GM12878 (cell line): ENCODE data around the gene ABHD14A. TPM values are rescaled to one million over a fixed set of nuclear protein-coding genes. Genes with fewer than 3 reads are reported as not detected.

Experiments
- IRF5 ChIP-seq: fragments of 450-650 bp; IDR thresholded peaks from 2 replicates; pipeline ENCODE4 v1.6.1; 2017; ENCODE audit warnings: borderline replicate concordance
- MAX ChIP-seq: IDR thresholded peaks from 2 replicates; pipeline ENCODE4 v1.6.1; 2012; ENCODE audit warnings: low read depth, low read length, improper control_type of control experiment
- NR2C1 ChIP-seq: fragments of 450-650 bp; IDR thresholded peaks from 2 replicates; pipeline ENCODE4 v1.6.1; 2017; ENCODE audit warnings: antibody characterized with exemption, mild to moderate bottlenecking, moderate library complexity
- PAX5 ChIP-seq: IDR thresholded peaks from 2 replicates; pipeline ENCODE4 v1.6.1; 2011; ENCODE audit warnings: low read depth, low read length, borderline replicate concordance
- SPI1 ChIP-seq: IDR thresholded peaks from 2 replicates; pipeline ENCODE4 v1.6.1; 2011; ENCODE audit warnings: low read depth, mild to moderate bottlenecking, low read length, moderate library complexity, borderline replicate concordance; ENCODE audit not compliant: insufficient read depth
- STAT3 ChIP-seq: IDR thresholded peaks from 2 replicates; pipeline ENCODE4 v1.6.1; 2011; ENCODE audit warnings: low read depth, low read length, improper control_type of control experiment
- TAF1 ChIP-seq: IDR thresholded peaks from 2 replicates; pipeline ENCODE4 v1.6.1; 2011; ENCODE audit warnings: mild to moderate bottlenecking, low read depth, low read length, borderline replicate concordance
- TCF12 ChIP-seq: IDR thresholded peaks from 2 replicates; pipeline ENCODE4 v1.6.1; 2011; ENCODE audit warnings: low read depth, mild to moderate bottlenecking, low read length
- YY1 ChIP-seq: IDR thresholded peaks from 2 replicates; pipeline ENCODE4 v1.6.1; 2011; ENCODE audit warnings: low read depth, mild to moderate bottlenecking, low read length
- ZBTB40 ChIP-seq: fragments of 450-650 bp; IDR thresholded peaks from 2 replicates; pipeline ENCODE4 v1.6.1; 2016; ENCODE audit warnings: mild to moderate bottlenecking, moderate library complexity, borderline replicate concordance
- ZNF207 ChIP-seq: fragments of 450-650 bp; IDR thresholded peaks from 2 replicates; pipeline ENCODE4 v1.6.1; 2014; ENCODE audit warnings: antibody characterized with exemption, mild to moderate bottlenecking, borderline replicate concordance
- polyA plus RNA-seq, 11 experiments: library from polyadenylated mRNA; depleted of rRNA in 4 of 11; unstranded in 6 of 11; stranded (reverse) in 5 of 11; fragments of >200 nt; fragmentation: Nextera tagmentation in 4 of 11; fragmentation: Illumina TruSeq in 1 of 11; extraction: Ambion mirVana in 4 of 11; extraction: Trizol in 1 of 11; gene quantifications; 1 replicate in 1 of 11; 2 replicates in 10 of 11; pipeline versions ENCODE4 v1.2.1 to v1.2.3, GENCODE V29; 2011 to 2016; ENCODE audit warnings: inconsistent platforms in 2 of 11, missing spikeins in 2 of 11, low read depth in 1 of 11
- total RNA-seq, 4 experiments: library from RNA; depleted of rRNA in 3 of 4; stranded (reverse); fragments of >200 nt in 3 of 4; fragmentation: Illumina TruSeq in 1 of 4; extraction: Trizol in 1 of 4; gene quantifications; 2 replicates each; pipeline versions ENCODE4 v1.2.1 to v1.2.3, GENCODE V29; 2013 to 2021
- TF ChIP-seq, protein P1 (sequence below): IDR thresholded peaks from 2 replicates; pipeline ENCODE4 v1.6.1; 2012; ENCODE audit warnings: mild to moderate bottlenecking, low read depth, low read length
- TF ChIP-seq, protein P2 (sequence below): IDR thresholded peaks from 2 replicates; pipeline ENCODE4 v1.6.1; 2011; ENCODE audit warnings: borderline replicate concordance, low read depth, mild to moderate bottlenecking, moderate library complexity, mixed read lengths, low read length; ENCODE audit not compliant: insufficient read depth; ENCODE audit errors: extremely low read length
- TF ChIP-seq, protein P3 (sequence below): IDR thresholded peaks from 2 replicates; pipeline ENCODE4 v1.6.1; 2011; ENCODE audit warnings: mild to moderate bottlenecking, low read depth, low read length, moderate library complexity; ENCODE audit not compliant: insufficient replicate concordance

The ABHD14A gene
- total and polyA plus RNA-seq, 10 of the 15 experiments (the other 5 are each of a cell fraction or from before 2014, with no cell fraction given) = 1.2 to 27.0 (median 7.9) TPM

GRCh38 chr3:51941798-51942602, 32.9 kb upstream of the ABHD14A start, which contains the start of the genes PARP3 and RRP9 (continued):
- TF ChIP-seq SPI1 = 0 out of 2 replicates have a peak, but pooled peaks have one; percentile 19
- peak; percentile 79; the same call in 1 of the 2 replicates for TF ChIP-seq TAF1
- peak; percentile 88 for TF ChIP-seq NR2C1
- TF ChIP-seq, protein P1, sequence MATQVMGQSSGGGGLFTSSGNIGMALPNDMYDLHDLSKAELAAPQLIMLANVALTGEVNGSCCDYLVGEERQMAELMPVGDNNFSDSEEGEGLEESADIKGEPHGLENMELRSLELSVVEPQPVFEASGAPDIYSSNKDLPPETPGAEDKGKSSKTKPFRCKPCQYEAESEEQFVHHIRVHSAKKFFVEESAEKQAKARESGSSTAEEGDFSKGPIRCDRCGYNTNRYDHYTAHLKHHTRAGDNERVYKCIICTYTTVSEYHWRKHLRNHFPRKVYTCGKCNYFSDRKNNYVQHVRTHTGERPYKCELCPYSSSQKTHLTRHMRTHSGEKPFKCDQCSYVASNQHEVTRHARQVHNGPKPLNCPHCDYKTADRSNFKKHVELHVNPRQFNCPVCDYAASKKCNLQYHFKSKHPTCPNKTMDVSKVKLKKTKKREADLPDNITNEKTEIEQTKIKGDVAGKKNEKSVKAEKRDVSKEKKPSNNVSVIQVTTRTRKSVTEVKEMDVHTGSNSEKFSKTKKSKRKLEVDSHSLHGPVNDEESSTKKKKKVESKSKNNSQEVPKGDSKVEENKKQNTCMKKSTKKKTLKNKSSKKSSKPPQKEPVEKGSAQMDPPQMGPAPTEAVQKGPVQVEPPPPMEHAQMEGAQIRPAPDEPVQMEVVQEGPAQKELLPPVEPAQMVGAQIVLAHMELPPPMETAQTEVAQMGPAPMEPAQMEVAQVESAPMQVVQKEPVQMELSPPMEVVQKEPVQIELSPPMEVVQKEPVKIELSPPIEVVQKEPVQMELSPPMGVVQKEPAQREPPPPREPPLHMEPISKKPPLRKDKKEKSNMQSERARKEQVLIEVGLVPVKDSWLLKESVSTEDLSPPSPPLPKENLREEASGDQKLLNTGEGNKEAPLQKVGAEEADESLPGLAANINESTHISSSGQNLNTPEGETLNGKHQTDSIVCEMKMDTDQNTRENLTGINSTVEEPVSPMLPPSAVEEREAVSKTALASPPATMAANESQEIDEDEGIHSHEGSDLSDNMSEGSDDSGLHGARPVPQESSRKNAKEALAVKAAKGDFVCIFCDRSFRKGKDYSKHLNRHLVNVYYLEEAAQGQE = 0 out of 2 replicates have a peak, but pooled peaks have one; percentile 5
- TF ChIP-seq YY1 = peak; percentile 78
- TF ChIP-seq TCF12 = 0 out of 2 replicates have a peak, but pooled peaks have one; percentile 10
- TF ChIP-seq ZBTB40 = peak; percentile 63; the same call in 1 of the 2 replicates
- TF ChIP-seq IRF5 = no peak
- TF ChIP-seq, protein P2, sequence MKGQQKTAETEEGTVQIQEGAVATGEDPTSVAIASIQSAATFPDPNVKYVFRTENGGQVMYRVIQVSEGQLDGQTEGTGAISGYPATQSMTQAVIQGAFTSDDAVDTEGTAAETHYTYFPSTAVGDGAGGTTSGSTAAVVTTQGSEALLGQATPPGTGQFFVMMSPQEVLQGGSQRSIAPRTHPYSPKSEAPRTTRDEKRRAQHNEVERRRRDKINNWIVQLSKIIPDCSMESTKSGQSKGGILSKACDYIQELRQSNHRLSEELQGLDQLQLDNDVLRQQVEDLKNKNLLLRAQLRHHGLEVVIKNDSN = peak; percentile 66
- TF ChIP-seq PAX5 = peak; percentile 5; the same call in 1 of the 2 replicates
- peak; percentile 93 for TF ChIP-seq MAX
- TF ChIP-seq STAT3 = no peak
- peak; percentile 80 for TF ChIP-seq ZNF207
- TF ChIP-seq, protein P3, sequence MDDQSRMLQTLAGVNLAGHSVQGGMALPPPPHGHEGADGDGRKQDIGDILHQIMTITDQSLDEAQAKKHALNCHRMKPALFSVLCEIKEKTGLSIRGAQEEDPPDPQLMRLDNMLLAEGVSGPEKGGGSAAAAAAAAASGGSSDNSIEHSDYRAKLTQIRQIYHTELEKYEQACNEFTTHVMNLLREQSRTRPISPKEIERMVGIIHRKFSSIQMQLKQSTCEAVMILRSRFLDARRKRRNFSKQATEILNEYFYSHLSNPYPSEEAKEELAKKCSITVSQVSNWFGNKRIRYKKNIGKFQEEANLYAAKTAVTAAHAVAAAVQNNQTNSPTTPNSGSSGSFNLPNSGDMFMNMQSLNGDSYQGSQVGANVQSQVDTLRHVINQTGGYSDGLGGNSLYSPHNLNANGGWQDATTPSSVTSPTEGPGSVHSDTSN = peak; percentile 27
